Measurements from ENCODE around the gene KRT72.

DNA sequence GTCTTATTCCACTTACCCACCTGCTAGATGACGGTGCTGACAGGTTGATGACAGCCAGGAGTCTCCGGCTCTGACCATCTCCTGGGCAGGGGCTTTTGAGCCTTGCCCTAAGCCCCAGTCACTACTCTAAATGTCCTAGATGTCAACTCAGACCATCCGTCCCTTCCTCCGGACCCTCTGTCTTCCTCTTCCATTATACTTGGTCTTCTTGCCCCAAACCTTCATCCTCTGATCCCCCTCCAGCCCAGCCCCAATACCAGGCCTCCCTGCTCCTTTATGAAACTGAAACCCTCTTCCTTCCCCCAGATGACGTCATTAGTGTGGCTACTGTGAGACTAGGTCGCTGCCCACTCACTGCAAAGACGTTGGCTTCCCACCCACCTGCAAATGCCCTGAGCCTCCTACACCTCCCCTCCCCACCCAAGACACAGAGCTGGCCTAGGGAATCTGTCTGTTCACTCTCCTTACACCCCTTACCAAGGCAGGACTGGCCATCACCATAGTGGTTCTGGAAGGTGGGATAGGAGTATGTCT, 58.4 kb downstream of the KRT72 start:
- no peak for TF ChIP-seq CTCF (IDR thresholded peaks at IDR 0.05)
- no peak for TF ChIP-seq POLR2AphosphoS5 (IDR thresholded peaks at IDR 0.05; ENCODE audit: insufficient read depth in 1 of 2, low read depth in 1 of 2)

Data from vagina (tissue), 2 donors.